ENCODE measurements around the gene PALLD.
"Not testable (repeated sequence)": the region's sequence is repeated elsewhere in the genome, so short reads cannot be mapped to it uniquely, and the experiment has no call there.

The PALLD gene

DNA sequence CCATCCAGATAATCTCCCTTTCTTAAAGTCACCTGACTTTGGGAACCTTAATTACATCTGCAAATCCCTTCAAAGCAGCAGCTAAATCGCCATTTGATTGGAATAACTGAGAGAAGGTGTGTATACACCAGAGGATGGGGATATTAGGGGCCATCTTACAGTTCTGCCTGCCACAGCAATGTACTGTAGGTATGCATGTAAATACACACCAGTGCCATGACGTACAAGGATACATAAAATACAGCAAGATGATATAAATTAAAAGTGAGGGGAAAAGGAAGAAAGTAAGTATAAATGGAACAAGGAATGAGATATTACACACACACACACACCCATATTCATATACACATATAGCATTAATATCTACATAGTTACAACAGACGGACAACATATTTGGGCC, 432.0 kb downstream of the PALLD start:
- no peak for DNase-seq

DNA sequence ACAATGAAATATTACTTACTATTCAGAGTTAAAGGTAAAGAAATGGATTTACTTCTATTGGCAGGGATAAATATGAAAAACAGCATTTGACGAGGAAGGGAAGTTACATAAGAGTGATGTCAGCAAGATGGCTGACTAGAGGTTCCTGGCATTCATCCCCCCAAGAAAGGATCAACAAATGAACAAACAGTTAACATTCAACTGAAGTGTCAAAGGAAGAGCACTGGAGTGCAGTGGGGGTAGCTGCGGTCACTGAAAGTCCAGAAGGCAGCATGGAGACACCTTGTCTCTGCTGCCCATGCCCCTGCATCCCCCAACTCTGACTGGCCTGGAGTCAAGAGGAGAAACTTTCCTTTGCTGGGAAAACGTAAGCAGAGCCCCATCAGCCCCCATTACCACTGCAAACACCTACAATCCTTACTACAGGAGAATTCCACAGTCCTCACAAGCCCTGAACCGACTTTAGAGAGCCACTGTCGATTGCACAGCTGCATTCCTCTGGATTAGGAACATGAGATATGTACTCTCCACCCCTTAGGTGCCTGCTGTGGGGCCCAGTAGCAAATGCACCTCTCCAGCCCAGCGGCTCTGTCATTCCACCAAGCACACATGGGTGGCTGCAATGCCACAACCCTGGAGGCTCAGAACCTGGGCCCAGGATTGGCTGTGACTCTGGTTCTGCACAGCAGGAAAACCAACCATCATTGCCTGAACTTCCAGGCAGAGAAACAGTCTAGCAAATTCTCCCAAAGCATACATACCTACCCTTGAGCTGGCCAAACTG, 433.8 kb downstream of the PALLD start:
- DNase-seq, result no peak

DNA sequence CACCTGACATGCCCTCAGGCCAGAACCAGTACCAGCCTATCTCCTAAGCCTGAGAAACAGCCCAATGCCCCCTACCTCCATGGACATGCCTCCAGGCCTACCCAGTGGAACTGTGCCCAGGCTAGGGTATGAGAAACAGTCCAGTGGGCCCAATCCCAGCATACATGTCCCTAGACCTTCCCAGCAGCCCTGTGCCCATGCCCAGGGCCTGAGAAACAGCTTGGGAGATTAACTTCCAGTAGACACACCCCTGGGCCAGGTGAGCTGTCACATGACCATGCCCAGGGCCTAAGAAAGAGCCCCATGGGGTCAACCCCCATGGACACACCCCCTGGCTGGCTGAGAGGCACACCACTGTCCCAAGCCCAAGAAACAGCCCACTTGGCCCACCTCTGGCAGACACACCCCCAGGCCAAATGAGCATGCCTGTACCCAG, 434.4 kb downstream of the PALLD start:
- no peak for DNase-seq

DNA sequence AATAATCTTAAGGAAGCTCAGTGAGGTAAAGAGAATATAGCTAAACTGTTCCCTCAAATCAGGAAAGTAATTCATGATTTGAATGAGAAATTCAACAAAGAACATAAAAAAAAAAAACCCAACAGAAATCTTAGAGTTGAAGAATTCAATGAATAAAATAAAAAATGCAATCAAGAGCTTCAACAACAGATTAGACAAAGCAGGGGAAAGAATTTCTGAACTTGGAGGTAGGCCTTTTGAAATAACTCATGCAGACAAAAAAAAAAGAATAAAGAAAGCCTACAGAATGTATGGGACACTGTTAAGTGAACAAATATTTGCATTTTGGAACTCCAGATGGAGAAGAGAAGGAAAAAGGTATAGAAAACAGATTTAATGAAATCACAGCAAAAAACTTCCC, 435.3 kb downstream of the PALLD start:
- DNase-seq, result no peak

DNA sequence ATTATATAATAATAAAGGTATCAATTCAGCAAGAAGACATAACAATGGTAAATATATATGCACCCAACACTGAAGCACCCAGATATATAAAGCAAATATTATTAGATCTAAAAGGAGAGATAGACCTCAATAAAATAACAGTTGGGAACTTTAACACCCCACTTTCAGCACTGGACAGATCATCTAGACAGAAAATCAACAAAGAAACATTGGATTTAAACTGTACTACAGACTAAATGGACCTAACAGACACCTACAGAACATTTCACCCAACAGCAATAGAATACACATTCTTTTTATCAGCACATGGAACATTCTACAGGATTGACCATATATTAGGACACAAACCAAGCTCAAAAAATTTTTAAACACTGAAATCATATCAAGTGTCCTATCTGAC, 436.6 kb downstream of the PALLD start:
- no peak for DNase-seq

DNA sequence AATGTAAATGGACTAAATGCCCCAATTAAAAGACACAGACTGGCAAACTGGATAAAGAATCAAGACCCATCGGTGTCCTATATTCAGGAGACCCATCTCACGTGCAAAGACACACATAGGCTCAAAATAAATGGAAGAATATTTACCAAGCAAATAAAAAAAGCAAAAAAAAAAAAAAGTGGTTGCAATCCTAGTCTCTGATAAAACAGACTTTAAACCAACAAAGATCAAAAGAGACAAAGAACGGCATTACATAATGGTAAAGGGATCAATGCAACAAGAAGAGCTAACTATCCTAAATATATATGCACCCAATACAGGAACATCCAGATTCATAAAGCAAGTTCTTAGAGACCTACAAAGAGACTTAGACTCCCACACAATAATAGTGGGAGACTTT, 440.6 kb downstream of the PALLD start:
- DNase-seq, result not testable (repeated sequence)

DNA sequence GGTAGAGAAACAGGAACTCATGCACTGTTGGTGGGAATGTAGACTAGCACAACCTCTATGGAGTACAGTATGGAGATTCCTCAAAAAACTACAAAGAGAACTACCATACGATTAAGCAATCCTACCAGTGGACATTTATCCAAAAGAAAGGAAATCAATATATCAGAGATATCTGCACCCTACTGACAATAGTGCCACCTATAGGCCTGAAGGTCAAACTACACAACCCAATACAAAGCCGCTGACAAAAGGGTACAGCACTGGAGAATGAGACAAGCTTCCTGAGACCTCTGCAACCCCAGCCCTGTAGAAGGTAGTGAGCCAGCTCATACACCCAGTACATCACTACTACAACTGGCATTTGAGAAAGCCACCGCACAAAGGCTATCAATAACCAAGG, 446.1 kb downstream of the PALLD start:
- DNase-seq, result no peak

DNA sequence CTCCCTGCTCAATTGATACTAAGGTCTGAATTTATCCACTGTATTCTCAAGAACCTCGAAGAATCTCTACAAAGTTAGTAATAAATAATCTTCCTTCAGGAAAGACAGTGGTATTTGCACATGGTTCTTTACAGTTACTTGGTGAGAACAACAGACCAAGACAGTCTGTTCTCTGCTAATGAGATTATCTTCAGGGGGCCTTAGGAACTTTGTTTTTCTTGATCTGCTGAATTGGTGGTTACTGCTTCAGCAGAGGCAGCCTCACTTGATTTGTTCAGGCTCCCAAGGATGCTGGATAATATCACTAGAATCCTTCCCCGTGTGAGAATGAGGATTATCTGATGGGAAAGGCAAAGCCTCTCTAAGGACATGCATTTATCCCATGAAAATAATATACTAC, 448.4 kb downstream of the PALLD start:
- no peak for DNase-seq

DNA sequence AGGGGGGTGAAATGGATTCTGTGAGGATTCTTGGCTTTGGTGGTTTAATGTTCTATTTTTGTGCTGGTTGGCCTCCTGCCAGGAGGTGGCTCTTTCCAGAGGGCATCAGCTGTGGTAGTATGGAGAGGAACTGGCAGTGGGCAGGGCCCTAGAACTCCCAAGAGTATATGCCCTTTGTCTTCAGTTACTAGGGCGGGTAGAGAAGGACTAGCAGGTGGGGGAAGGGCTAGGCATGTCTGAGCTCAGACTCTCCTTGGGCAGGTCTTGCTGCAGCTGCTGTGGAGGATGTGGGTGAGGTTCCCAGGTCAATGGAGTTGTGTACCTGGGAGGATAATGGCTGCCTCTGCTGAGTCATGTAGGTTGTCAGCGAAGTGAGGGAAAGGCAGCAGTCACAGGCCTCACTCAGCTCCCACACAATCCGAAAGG, 456.0 kb downstream of the PALLD start:
- DNase-seq, result not testable (repeated sequence)

DNA sequence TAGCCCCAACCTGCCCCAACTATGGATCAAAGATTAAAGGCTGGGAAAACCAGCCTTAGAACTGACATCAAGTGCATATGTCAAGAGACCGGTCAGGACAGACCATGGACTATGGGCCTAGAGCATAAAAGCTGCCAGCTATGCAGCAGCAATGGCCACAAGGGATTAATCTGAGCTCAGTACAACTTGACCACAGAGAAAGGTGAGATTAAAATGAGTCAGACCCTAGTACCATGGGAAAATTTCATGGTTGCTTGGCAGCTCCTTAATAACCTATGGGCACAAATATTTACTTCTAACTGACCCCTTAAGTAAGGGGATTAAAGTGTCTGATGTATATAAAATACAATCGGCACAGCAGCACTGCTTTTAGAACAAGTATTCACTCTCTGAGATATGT, 458.8 kb downstream of the PALLD start:
- no peak for DNase-seq

DNA sequence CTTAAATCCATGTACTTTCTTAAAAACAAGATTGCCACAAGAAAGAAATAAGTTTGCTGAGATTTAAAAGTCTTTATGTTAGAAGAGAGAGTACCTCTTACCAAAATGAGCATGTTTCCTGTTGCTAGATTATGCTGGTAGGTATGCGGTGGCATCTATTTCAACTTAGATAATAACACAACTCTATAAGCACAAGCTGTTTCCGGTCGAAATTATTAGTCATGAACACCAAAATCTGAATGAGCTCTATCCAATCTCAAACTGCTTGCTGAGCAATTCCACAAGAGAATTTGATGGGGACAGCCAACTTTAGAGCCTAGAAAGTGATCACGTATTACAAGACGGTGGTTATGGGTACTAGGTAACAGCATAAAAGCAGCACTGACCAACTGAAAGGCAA, 463.9 kb downstream of the PALLD start:
- no peak for DNase-seq

DNA sequence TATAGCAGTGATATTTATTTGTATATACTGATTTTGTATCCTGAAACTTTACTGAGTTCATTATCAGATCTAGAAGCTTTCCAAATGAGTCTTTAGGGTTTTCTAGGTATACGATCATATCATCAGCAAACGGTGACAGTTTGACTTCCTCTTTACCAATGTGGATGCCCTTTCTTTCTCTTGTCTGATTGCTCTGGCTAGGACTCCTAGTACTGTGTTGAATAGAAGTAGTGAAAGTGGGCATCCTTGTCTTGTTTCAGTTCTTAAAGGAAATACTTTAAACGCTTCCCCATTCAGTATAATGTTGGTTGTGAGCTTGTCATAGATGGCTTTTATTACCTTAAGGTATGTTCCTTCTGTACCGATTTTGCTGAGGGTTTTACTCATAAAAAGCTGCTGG, 475.7 kb downstream of the PALLD start:
- DNase-seq, result no peak

Measured in stimulated activated naive CD4-positive, alpha-beta T cell (primary cell).